ENCODE measurements around the gene HSPH1.

DNA sequence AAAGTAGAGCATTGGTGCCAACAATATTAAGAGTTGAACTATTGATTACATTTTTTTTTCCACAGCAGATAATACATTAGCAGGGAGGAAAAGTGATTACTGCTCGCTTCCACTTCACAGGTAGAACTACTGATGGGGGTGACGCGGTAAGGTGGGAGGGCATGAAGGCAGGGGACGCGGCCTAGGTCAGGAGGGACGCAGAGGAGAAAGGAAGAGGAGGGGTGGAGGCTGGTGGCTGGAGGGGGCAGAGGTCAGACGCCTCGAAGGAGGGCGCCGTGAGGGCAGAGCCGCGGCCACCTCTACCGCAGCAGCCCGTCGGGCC is 37.8 kb upstream of the HSPH1 start:
- TF ChIP-seq CTCF (optimal IDR thresholded peaks at IDR 0.05 in 1 of 3, IDR thresholded peaks at IDR 0.05 in 1 of 3, conservative IDR thresholded peaks at IDR 0.05 in 1 of 3; ENCODE audit: extremely low read depth in 1 of 3, insufficient read depth in 2 of 3, low read length in 3 of 3), result no peak
- no peak for TF ChIP-seq EZH2 (IDR thresholded peaks at IDR 0.05; ENCODE audit: low read length)
